HG03103 (cell line): Measurements from ENCODE around the gene SKA1.
"Not testable (repeated sequence)": the region's sequence is repeated elsewhere in the genome, so short reads cannot be mapped to it uniquely, and the experiment has no call there.

Experiments
- ATAC-seq: cut with Tn5 transposase; IDR thresholded peaks from one replicate; pipeline ENCODE4 v1.9.1; 2021; ENCODE audit warnings: low read depth; ENCODE audit not compliant: unreplicated experiment

SKA1 gene

GRCh38 chr18:50393802-50394201 lies 19.0 kb downstream of the SKA1 start:
- ATAC-seq = no peak

DNA sequence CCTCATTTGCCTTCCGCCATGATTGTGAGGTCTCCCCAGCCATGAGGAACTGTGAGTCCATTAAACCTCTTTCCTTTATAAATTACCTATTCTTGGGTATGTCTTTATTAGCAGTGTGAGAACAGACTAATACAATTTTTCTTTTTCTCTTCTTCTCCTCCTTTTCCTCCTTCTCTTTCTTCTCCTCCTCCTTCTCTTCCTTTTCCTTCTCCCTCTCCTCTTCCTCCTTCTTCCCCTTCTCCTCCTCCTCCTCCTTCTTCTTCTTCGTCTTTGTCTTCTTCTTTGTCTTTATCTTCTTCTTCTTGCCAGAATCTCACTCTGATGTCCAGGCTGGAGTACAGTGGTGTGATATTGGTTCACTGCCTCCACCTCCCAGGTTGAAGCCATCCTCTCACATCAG lies 20.2 kb downstream of the SKA1 start:
- no peak for ATAC-seq

DNA sequence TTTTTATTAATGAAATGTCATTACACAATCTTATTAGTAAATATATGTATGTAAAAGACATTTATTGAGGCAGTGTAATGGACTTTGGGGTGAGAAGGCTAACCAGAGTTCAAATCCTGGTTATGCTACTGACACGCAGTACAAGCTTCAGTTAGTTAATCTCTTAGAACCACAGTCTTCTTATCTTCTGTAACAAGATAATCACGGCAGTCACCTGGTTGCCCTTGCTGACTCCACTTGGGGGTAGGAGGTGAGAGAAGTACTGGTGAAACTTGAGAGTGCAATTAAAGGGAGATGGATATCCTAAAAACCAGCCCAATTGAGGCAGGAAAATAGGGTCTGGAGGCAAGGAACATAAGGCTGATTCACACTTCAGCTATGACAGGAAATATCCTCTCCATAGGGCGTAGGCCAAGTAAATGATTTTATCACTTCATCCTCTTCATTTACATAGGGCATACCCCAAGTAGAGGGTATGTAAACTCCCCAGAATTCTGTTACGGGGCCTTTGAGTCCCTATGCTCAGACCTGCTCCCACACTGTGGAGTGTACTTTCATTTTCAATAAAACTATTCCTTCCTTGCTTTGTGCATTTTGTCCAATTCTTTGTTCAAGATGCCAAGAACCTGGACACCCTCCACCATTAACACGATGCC lies 21.3 kb downstream of the SKA1 start:
- ATAC-seq = no peak

GRCh38 chr18:50397023-50397422 lies 22.2 kb downstream of the SKA1 start:
- ATAC-seq = no peak

- ATAC-seq = no peak
Observed at GRCh38 chr18:50398099-50398498, 23.3 kb downstream of the SKA1 start.

GRCh38 chr18:50398947-50399346 lies 24.1 kb downstream of the SKA1 start:
- no peak for ATAC-seq

GRCh38 chr18:50399582-50399981 lies 24.7 kb downstream of the SKA1 start:
- ATAC-seq = no peak

DNA sequence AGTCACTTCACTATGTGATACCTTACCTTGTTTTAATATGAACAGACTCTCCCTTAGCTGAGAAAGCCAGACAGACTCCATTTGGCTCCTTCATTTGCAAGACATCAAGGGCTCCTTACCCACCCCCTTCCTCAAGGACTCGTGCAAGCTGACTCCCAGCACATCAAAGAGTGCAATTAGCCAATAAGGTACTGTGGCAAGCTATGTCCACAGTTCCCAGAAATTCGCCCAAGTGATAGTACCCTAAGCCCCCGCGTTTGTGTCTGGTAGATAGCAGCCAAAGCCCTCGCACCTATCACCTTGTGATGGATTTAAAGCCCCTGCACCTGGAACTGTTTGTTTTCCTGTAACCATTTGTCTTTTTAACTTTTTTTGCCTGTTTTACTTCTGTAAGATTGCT lies 25.6 kb downstream of the SKA1 start:
- not testable (repeated sequence) for ATAC-seq

DNA sequence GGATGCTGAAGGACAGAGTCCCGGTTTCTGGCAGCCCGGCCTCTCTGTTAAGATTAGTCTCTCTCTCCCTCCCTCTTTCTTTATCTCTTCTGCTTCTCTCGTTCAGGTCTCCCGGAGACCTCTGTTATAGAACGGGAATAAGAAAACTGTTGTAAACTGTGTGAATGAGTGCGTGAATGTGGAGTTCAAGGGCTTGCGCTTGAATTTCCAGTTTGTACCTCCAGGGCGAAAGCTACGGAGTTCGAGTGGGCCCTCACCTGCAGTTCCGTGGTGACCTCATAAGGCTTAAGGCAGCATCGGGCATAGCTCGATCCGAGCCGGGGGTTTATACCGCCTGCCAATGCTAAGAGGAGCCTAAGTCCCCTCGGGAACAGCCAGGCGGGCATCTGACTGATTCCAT lies 26.4 kb downstream of the SKA1 start:
- no peak for ATAC-seq

- ATAC-seq = no peak
Observed at GRCh38 chr18:50401888-50402287, 27.0 kb downstream of the SKA1 start.

DNA sequence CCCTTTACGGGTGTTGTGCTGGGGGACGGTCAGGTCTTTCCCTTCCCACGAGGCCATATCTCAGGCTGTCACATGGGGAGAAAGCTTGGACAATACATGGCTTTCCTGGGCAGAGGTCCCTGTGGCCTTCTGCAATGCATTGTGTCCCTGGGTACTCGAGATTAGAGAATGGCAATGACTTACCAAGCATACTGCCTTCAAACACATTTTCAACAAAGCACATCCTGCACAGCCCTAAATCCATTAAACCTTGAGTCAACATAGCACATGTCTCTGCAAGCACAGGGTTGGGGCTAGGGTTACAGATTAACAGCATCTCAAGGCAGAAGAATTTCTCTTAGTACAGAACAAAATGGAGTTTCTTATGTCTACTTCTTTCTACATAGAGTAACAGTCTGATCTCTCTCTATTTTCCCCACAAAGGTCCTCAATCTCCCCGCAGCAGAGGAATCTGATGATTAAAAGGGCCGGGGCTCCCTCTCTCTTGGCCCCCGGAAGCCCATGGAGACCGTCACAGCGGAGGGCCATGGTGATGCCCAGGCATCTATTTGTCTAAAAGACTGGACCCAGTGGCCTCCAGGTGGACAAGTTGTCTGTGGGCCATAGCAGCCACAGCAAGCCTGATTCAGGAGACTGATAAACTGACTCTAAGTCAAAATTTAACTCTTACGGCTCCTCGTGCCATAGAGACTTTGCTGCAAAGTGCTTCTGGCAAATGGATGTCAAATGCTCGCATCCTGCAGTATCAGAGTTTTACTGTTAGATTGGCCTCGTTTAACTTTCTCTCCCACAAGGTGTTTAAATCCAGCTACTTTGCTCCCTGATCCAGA lies 30.1 kb downstream of the SKA1 start:
- ATAC-seq = not testable (repeated sequence)

DNA sequence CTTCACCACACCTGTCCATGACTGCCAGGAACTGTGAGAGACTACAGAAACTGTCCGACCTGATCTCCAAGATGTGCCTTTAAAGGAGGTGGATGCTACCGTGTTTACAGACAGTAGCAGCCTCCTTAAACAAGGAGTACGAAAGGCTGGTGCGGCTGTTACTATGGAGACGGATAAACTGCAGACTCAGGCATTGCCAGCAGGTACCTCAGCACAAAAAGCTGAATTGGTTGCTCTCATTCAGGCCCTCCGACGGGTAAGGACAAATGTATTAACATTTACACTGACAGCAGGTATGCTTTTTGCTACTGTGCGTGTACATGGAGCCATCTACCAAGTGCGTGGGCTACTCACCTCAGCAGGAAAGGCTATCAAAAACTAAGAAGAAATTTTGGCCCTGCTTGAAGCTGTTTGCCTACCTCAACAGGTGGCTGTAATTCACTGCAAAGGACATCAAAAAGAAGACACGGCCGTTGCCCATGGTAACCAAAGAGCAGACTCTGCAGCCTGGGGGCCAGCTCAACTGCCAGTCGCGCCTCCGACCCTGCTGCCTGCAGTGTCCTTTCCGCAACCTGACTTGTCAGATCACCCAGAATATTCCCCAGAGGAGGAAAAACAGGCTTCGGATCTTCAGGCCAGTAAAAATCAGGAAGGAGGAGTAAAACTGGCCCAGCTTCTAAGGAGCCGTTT lies 30.9 kb downstream of the SKA1 start:
- ATAC-seq = no peak

DNA sequence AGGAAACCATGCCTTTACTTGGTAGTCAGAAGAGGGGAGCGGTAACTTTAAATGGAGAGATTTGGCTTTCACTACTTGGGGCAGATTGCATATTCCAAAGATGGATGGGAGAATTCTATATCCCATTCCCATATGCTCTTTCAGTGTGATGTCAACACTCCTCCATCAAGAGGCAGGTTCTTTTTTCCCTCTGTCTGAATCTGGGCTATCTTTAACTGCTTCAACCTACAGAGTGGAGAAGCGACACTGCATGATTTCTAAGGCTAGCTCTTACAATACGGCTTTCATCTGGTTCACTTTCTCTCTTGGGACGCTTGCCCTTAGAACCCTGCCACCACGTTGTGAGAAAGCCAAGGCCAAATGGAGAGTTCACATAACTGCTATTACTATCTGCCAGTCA lies 34.4 kb downstream of the SKA1 start:
- ATAC-seq = no peak

DNA sequence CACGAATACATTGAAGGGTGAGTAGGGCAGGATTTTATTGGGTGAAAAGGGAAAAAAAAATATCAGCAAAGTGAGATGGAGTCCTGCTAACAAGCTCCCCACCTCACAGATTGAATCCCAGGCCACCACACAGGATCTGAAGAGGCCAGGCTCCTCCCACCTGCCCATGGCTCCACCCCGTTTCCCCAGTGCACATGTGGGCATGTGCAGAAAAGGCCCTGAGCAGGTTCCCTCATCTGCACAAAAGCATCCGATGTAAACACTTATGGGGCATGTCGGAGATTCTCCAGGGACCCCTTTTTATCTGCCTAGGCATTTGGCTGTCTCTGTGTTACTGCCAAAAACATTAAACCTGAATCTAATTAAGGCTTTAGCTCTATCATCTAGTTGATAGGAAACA lies 35.2 kb downstream of the SKA1 start:
- ATAC-seq = no peak

GRCh38 chr18:50410894-50411293 lies 36.0 kb downstream of the SKA1 start:
- no peak for ATAC-seq

DNA sequence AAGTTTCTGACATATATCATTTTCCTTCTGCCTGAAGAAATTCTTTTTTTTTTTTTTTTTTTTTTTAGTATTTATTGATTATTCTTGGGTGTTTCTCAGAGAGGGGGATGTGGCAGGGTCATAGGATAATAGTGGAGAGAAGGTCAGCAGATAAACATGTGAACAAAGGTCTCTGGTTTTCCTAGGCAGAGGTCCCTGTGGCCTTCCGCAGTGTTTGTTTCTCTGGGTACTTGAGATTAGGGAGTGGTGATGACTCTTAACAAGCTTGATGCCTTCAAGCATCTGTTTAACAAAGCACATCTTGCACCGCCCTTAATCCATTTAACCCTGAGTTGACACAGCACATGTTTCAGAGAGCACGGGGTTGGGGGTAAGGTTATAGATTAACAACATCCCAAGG lies 42.0 kb downstream of the SKA1 start:
- ATAC-seq = not testable (repeated sequence)

DNA sequence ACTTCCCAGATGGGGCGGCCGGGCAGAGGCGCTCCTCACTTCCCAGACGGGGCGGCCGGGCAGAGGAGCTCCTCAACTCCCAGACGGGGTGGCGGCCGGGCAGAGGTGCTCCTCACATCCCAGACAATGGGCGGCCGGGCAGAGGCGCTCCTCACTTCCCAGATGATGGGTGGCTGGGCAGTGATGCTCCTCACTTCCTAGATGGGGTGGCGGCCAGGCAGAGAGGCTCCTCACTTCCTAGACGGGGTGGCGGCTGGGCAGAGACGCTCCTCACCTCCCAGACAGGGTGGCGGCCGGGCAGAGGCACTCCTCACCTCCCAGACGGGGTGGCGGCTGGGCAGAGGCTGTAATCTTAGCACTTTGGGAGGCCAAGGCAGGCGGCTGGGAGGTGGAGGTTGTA lies 42.9 kb downstream of the SKA1 start:
- not testable (repeated sequence) for ATAC-seq

GRCh38 chr18:50418650-50419049 lies 43.8 kb downstream of the SKA1 start:
- no peak for ATAC-seq

- ATAC-seq = no peak
Observed at GRCh38 chr18:50422286-50422898, 47.5 kb downstream of the SKA1 start.

DNA sequence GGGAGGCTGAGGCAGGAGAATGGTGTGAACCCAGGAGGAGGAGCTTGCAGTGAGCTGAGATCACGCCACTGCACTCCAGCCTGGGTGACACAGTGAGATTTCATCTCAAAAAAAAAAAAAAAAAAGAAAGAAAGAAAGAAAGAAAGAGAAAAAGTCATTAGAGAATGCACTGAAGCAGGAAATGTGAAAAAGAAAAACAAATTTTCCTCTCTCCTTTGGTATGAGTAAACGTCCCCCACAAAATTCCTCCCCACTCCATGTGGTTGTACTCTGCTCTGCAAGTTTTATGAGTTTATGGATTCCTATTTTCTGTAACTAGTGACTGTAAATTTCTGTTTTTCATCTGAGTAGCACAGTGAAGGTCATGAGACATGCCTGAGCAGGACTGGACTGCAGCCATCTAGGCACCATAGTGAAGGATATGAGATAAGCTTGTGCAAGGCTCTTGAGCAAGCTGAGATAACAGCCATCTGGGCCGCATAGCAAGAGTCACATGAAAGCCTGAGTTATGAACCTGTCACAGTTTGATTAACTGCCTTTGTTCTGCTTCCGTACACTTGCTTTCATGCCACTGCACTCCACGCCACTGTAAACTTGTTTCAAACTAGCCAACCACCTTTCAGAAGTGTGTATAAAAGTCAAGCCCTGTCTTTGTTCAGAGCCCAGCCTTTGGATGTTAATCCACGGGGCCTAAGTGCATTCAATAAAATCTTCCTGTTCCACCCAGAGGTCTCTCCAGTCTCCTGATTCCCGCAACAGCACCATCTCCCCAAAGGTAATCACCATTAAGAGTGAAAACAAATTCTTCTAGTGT lies 50.2 kb downstream of the SKA1 start:
- no peak for ATAC-seq
